DOHH2 (cell line): Measurements from ENCODE around the gene FBXL12.

ENCODE experiments used
- CTCF ChIP-seq: fragments of 200-600 bp; sonication (generic); IDR thresholded peaks from one replicate; pipeline ENCODE4 v1.5.1; 2014; ENCODE audit warnings: antibody characterized with exemption, mild to moderate bottlenecking, low read depth, low read length; ENCODE audit not compliant: poor library complexity, severe bottlenecking
- EZH2phosphoT487 ChIP-seq: fragments of 200-600 bp; sonication (generic); IDR thresholded peaks from 2 replicates; pipeline ENCODE4 v1.6.1; 2017; ENCODE audit warnings: borderline replicate concordance, mild to moderate bottlenecking, antibody characterized with exemption, low read length, moderate library complexity, mixed read lengths

GRCh38 chr19:9786819-9787218 lies 32.1 kb downstream of the FBXL12 start:
- TF ChIP-seq CTCF (no peak), EZH2phosphoT487 (no peak)
